HG03442 (cell line): ENCODE results near the gene RBM23.
A peak's percentile ranks its signal among the peaks of the same experiment; 100 is the strongest.
"Not testable (repeated sequence)": the region's sequence is repeated elsewhere in the genome, so short reads cannot be mapped to it uniquely, and the experiment has no call there.

Experiments used
- ATAC-seq: cut with Tn5 transposase; IDR thresholded peaks from one replicate; pipeline ENCODE4 v1.9.1; 2021; ENCODE audit warnings: mild to moderate bottlenecking, moderate library complexity; ENCODE audit not compliant: unreplicated experiment

The RBM23 gene

DNA sequence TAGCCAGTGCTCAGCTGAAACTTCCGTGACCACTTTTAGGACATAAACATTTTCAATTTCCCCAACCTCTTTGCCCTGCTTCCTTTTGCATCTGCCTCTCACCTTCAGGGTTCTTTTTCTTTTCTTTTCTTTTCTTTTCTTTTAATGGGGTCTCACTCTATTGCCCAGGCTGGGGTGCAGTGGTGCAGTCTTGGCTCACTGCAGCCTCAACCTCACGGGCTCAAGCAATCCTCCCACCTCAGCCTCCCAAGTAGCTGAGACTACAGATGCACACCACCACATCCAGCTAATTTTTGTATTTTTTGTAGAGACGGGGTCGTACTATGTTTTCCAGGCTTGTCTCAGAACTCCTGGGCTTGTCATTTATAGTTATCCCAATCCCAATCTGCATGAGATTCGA, 52.1 kb downstream of the RBM23 start:
- ATAC-seq = no peak

DNA sequence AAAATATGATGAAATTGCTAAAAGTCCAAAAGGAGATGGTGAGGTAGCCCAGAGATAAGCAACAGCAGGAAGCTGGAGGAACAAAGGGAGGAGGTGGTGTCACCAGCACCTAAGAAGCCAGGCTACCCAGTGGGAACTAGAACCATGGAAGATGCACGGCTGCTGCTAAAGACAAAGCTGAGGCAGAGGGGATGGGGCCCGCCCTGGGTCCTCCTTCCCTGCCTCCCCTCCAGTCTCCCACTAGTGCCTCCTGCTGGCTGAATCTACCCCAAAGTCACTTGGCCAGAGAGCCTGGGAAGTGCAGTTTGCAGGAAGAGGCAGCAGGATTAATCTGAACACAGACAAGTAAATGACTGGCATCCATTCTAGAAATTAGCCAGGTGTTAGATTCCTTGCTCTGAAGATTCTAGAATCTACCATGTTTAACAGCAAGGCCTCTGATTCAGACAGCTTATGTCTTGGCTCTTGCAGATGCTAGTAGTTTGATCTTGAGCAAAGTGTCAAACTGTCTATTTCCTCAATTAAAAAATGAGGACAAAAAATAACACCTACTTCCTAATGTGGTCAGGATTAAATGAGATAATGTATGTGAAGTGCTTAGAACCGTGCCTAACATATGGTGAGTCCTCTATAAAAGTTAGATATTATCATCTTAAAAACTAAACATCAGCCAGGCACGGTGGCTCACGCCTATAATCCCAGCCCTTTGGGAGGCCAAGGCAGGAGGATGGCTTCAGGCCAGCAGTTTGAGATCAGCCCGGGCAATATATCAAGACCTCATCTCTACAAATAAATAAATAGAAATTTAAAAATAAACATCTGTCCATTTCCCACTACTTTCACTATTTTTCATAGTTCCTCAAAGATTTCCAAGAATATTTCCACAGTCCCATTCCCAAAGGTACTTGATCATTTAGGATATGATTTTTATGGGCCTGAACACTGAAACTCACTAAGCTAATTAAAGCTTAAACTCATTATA, 53.2 kb downstream of the RBM23 start:
- no peak for ATAC-seq

DNA sequence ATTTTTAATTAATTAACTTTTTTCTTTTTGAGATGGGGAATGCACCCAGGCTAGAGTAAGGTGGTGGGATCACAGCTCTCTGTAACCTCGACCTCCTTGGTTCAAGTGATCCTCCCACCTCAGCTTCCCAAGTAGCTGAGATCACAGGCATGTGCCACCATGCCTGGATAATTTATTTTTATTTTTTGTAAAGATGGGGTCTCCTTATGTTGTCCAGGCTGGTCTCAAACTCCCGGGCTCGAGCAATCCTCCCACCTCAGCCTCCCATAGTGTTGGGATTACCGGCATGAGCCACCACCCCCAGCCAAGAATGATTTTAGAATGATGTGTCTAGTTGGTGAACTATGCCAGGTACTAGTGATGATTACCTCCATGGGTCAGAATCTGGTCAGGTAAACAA, 54.0 kb downstream of the RBM23 start:
- ATAC-seq = no peak

DNA sequence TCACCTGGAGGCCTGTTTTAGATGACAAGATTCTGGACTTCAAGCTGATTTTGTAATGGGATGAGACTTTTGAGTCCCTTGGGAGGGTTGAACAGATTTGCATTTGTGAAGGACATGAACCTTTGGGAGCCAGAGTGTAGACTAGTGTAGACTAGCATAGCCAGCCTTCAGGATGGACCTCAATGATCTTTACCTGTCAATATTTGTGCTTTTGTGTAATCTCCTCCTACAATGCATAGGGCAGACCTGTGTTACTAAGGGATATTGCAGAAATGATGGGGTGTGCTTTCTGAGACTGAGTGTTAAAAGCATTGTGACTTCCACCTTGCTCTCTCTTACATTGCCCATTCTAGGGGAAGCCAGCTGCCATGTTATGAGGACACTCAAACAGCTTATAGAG, 57.3 kb downstream of the RBM23 start:
- ATAC-seq = no peak

DNA sequence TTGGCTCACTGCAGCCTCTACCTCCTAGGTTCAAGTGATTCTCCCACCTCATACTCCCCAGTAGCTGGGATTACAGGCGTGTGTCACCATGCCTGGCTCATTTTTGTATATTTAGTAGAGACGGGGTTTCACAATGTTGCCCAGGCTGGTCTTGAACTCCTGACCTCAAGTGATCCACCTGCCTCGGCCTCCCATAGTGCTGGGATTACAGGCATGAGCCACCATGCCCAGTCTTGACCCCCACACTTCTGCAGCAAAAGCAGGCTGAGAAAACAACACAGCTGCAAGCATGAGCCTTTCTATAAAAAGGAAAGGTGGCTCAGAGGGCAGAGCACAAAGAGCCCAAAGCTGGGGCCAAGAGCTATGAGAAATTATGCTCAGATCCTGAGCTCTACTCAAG, 58.6 kb downstream of the RBM23 start:
- ATAC-seq = not testable (repeated sequence)

DNA sequence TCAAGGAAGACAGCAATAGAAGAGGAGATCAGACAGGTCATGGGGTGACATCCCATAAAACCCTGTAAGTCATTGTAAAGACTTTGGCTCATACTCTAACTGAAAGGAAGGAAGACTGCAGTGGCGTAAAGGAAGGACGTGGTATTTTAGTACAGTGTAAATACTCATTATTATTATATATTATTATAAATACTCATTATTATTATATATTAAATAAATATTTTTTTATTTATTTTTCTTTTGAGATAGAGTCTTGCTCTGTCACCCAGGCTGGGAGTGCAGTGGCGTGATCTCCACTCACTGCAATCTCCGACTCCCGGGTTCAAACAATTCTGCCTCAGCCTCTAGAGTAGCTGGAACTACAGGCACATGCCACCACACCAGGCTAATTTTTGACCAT, 62.5 kb downstream of the RBM23 start:
- ATAC-seq = no peak

DNA sequence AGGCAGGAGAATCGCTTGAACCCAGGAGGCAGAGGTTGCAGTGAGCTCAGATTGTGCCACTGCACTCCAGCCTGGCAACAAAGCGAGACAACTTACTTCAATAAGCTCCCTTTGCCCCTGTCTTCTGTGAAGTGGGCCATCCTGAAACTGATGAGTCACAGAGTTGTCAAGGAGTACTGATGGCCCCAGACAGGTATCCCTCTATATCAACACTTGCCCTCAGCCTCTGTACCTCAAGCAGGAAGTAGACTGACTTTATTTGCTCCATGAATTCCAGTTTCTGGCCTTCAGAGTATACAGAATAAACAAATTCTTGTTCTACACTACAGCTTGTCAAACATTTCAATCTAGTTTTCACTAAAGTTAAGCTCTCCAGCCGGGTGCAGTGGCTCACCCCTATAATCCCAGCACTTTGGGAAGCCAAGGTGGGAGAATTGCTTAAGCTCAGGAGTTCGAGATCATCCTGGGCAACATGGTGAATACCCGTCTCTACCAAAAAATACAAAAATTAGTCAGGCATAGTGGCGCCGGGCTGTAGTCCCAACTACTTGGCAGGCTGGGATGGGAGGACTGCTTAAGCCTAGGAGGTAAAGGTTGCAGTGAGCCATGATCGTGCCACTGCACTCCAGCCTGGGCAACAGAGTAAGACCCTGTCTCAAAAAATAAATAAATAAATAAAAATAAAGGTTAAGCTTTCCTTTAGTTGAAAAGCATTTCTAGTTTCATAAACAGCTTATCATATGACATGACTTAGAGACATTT, 63.8 kb downstream of the RBM23 start:
- ATAC-seq = no peak

DNA sequence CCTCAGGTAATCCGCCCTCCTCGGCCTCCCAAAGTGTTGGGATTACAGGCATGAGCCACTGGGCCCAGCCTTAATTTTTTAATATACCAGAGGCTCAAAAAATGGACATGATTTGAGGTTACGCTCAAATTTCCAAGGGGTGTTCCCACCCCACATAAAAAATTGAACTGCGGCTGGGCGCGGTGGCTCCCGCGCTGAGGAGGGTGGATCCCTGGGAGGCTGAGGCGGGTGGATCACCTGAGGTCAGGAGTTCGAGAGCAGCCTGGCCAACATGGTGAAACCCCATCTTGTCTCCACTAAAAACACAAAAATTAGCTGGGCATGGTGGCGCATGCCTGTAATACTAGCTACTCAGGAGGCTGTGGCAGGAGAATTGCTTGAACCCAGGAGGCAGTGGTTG, 64.7 kb downstream of the RBM23 start:
- not testable (repeated sequence) for ATAC-seq

DNA sequence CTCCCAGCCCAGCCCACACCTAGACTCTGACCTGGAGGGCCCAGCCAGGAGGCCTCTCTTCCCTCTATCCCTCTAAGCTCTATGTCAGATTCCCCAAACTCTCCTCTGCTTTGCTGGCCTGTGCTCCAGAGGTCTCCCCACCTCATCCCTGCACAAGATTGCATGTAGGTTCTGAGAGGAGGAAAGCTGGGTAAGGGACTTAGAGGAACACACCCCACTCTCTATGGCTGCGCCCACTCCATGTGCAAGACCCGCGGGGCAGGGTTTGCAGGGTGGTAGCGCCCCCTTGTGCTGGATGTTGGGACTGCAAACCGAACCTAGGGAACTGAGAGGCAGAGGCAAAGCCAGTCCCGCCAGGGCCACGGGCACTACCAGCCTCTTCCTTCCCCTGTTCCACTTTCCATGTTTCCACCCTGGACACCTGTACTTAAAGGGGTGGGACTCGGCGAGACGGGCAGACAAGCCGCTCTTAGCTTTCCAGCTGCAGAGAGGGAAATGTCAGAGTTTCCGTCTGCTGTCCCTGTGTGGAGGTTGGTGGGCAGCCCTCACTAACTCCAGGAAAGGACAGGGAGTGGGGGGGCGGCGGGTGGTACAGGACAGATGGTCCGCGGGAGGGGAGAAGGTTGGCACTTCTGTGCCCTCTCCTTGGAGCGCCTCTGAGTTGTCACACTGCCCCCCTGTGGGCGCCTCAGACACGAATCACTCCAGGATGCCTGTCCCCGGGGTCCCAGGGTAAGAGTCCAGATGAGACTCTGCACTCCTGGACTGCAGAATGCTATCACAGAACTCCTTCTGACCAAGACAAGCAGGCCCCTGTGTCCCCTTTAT, 65.8 kb downstream of the RBM23 start:
- peak; percentile 63 for ATAC-seq

DNA sequence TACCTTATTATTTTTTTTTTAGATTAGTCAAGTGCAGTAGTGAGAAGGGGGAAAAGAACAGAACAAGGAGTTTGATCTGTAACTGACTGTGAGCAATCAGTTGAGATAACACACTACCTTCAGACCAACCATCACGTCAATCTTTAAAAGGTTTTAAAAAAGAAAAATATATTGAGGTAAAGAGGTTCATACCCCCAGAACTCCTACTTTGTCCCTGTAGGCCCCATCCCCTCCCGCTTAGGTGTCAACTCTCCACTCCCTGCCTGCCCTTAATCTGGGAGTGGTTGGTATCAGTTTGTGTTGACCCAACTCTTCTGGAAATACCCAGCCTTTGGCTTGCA, 66.4 kb downstream of the RBM23 start:
- ATAC-seq = no peak

DNA sequence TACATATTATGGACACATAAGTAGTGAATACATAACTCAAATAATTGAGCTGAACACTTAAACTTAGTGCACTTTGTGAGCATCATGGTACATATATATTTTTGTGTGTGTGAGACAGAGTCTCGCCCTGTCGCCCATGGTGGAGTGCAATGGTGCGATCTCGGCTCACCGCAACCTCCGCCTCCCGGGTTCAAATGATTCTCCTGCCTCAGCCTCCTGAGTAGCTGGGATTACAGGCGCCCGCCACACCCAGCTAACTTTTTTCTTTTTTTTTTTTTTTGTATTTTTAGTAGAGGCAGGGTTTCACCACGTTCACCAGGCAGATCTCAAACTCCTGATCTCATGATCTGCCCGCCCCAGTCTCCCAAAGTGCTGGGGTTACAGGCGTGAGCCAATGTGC, 66.8 kb downstream of the RBM23 start:
- ATAC-seq = not testable (repeated sequence)

DNA sequence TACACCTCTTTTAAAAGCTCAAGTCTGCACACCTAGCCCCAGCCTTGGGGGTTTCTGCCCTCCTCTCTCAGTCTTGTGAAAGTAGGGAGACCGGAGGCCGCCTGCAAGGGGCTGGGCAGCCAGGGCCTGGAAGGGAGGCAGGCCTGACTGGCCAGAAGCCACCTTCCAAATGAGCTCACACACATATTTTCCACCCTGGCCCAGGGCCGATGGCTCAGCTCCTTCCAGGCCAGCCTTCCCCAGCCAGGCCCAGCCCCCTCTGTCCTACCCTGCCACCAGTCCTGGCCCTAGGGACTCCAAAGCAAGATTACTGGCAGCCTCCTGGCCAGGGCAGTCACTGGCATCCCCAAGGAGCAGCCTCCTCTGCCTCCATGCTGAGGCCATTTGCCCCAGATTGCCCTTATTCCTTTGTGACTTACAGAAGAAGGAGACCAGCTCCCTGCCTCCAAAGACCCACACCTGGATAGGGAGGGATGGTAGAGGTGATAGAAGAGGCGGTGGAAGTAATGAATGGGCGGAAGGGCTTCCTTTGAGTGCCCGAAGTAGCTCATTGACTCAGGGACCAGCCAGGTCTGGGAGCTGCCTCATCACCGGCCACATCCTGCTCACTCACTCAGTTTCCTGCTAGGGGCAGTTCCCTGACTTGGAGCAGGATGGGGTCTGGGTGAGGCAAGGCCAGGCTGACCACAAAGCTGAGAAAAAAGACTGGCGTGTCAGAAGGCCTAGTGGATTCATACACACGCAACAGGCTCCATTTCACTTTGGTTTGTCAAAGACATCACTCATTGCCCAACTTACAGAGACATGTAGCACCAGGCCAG, 67.8 kb downstream of the RBM23 start:
- ATAC-seq = no peak

DNA sequence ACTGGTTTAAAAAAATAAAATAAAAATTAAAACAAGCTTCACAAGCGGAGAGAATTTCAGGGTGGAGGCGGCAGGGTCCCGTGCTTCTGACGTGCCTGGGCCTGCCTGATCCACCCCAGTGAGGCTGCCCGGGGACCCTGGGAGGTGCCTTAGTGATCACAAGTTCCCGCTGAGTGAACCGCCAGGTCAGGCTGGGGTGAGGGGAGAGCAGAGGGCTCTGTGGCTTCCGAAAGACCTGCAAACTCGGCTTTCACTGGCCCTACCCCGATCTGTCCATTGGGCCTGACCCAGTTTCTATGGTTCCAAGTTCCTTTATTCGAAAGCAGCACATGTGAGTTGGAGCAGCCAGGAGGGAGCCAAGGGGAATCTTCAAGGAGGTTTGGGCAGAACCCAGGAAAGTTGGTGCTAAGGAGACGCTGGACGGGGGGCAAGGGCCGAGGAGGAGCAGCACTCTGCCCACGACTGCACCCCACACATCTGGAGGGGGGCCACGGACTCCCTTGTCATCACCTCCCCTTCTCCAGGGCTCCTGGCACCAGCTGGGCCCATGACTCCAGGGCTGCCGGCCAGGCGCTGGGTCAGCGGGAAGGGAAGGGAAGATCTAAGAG, 69.6 kb downstream of the RBM23 start:
- no peak for ATAC-seq

DNA sequence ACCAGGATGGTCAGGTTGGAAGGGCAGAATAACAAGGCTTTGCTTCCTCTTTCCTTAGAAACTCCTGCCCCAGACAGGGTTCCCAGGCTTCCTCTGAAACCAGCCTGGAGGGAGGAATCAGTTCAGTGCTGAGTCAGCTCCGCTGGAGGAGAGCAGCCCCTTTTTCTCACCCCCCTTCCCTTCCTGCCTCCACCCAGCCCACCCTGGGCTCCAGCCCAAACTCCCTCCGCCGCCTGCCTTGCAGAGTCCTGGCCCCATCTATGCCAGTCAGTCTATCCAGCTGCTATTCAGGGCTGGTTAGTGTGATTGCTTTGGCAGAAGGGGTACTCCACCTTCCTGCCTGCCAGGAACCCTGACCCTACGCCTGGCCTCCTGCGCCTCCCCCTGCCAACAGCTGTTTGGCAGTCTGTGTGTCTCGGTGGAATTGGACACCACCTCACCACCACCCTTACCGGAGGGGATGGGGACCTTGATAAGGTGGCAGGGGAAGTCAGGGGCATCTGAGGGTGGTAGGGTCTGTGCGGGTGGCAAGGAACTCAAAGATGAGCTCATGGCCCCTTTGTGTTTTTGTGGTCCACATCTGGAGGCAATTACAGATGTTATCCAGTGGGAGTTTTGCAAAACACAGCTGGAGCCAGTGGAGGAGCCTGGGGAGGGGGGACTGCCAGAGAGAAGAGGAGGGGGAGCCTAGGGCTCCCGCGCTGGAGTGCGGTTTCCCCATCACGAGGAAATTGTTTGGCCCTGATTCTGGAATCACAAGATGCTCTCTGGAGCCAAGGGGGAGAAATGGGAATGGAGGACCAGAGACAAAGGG, 70.4 kb downstream of the RBM23 start:
- no peak for ATAC-seq

DNA sequence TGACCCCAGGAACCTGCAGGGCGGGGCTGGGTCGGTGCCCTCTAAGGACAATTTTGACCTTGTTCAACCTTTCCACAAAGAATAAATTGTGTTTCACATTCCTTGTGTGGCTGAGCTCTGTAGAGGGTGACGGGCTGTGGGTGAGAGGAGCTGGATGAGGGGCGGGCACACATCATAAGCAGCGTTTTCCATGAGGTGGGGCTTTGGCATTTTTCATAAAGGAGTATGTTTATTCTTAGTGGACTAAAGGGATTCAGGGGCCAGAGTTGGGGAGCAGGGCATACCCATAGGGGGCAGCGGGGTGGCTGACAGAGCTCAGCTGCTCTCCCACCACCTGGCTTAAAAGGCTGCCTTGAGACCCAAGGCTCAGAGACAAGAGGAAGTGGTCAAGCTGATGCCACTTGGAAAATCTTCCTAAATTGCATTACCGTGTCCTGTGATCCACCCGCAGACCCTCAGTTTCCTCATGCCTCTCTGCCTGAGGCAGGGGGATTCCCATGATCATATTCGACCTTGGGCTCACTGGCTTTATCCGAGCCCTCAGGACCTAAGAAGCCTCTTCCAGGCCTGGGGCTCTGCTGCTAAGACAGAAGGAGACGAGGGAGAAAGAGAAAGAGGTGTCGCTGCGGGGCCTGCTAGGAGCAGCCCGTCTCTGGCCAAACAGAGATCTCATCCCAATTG, 71.1 kb downstream of the RBM23 start:
- no peak for ATAC-seq

DNA sequence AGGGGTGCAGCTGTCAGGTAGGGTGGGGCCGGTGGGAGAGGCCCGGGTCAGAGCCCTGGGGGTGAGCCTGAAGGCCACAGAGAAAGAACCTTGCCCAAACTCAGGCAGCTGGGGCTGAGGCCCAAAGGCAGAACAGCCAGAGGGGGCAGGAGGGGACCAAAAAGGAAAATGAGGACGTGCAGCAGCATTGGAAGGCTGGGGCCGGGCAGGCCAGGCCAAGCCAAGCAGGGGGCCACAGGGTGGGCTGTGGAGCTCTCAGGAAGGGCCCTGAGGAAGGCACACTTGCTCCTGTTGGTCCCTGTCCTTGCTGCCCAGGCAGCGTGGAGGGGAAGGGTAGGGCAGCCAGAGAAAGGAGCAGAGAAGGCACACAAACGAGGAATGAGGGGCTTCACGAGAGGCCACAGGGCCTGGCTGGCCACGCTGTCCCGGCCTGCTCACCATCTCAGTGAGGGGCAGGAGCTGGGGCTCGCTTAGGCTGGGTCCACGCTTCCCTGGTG, 72.1 kb downstream of the RBM23 start:
- no peak for ATAC-seq

DNA sequence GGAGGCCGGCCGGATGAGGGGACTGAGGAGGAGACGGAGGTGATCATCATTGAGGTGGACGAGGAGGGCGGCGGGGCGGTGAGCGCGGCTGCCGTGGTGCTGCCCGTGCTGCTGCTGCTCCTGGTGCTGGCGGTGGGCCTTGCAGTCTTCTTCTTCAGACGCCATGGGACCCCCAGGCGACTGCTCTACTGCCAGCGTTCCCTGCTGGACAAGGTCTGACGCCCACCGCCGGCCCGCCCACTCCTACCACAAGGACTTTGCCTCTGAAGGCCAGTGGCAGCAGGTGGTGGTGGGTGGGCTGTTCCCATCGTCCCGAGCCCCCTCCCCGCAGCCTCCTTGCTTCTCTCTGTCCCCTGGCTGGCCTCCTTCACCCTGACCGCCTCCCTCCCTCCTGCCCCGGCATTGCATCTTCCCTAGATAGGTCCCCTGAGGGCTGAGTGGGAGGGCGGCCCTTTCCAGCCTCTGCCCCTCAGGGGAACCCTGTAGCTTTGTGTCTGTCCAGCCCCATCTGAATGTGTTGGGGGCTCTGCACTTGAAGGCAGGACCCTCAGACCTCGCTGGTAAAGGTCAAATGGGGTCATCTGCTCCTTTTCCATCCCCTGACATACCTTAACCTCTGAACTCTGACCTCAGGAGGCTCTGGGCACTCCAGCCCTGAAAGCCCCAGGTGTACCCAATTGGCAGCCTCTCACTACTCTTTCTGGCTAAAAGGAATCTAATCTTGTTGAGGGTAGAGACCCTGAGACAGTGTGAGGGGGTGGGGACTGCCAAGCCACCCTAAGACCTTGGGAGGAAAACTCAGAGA, 72.9 kb downstream of the RBM23 start:
- ATAC-seq = no peak

DNA sequence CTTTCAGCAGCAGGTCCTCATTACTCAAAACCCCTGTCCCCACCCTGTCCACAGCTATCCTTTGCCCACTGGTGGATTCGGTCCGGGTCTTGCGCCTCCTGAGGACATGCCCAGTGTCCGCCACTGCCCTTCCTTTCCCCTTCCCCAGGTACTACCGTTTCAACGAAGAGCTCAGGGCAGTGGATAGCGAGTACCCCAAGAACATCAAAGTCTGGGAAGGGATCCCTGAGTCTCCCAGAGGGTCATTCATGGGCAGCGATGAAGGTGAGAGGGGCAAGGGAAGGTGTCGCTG, 73.9 kb downstream of the RBM23 start:
- no peak for ATAC-seq
